GM19239 (cell line): ENCODE data around the gene CHRM5.

ENCODE experiments used
- DNase-seq: peaks from one replicate; pipeline ENCODE4 v3.0.0; 2011; ENCODE audit warnings: low spot score; ENCODE audit not compliant: insufficient read length
- FAIRE-seq: peaks from 2 replicates; lab custom pipeline; 2011; peaks lifted over from hg19 to GRCh38; lab: Jason Lieb, UNC

CHRM5 gene

DNA sequence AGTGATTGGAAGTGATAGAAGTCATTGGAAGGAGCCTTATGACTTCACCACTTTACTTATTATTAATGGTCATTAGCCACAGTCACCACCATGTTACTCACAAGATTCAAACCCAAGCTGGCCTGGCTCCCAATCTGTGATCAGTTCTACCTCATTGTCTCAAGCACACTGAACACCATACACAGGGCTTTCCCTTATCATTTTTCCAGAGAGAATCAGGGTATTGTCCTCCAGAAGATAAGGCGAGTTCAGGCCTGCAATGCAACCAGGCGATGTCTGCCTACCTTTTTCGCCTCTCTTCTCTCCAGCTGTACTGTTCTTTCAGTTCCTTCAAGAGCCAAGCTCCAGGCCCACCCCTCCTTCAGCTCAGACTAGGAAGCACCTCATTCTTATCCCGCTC, 108.5 kb downstream of the CHRM5 start:
- FAIRE-seq: no peak
- no peak for DNase-seq

DNA sequence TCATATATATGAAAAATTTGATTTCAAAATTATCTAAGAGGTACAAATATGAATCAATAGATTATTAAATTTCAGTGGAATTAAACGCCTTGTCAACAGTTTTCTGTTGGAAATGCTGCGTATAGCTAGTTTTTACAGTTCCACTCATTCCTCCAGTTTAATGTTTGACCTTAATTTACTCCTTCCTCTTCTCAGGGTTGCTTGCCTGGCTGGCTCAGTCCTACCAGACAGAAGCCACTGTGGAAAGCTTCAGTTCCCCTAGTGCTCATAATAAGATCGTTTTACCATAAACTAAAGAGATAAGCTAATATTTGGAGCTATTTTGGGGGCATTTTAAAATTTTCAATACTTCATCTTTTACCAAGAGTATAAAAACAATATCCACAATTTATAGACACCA, 110.6 kb downstream of the CHRM5 start:
- FAIRE-seq (no peak), DNase-seq (no peak)

- FAIRE-seq: no peak
- no peak for DNase-seq
These were observed 111.6 kb downstream of the CHRM5 start for GRCh38 chr15:34079904-34080303.

DNA sequence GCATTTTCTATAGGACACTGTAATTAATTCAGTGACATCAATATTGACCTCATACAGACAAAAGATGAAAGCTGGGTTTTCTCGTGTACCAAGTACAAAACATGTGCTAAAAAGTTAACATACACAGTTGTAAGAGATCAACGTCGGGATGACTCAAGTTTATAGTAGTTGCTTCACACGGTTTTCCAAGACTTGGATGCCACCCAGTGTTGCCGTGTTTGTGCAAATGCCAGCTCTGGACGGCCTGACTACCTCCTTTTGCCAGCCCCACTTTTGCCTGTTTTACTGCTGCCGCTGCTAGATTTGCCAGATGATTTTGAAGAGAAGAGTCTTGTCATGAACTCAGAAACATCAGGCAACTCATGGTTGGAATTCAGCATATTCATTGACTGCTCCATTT, 115.8 kb downstream of the CHRM5 start:
- DNase-seq (no peak), FAIRE-seq (no peak)

- no peak for DNase-seq
These were observed 117.4 kb downstream of the CHRM5 start for GRCh38 chr15:34085746-34086145.

GRCh38 chr15:34099914-34100313, 131.6 kb downstream of the CHRM5 start:
- FAIRE-seq (no peak), DNase-seq (no peak)

More at GRCh38 chr15:34085746-34086145, 117.4 kb downstream of the CHRM5 start:
- no peak for FAIRE-seq

- DNase-seq (peak; percentile 76), FAIRE-seq (peak; percentile 99)
These were observed 133.3 kb downstream of the CHRM5 start, which contains the start of the genes EMC7 and PGBD4 for GRCh38 chr15:34101366-34102174. Gene EMC7, minus strand, starts transcription at chr15:34101862. Its CDS starts 23 bp downstream, at chr15:34101839. Gene PGBD4, plus strand, starts transcription at chr15:34102083. Its CDS starts 449 bp downstream, at chr15:34102532.

GRCh38 chr15:34102175-34102925, 134.1 kb downstream of the CHRM5 start:
- DNase-seq (no peak), FAIRE-seq (peak; percentile 40)

DNA sequence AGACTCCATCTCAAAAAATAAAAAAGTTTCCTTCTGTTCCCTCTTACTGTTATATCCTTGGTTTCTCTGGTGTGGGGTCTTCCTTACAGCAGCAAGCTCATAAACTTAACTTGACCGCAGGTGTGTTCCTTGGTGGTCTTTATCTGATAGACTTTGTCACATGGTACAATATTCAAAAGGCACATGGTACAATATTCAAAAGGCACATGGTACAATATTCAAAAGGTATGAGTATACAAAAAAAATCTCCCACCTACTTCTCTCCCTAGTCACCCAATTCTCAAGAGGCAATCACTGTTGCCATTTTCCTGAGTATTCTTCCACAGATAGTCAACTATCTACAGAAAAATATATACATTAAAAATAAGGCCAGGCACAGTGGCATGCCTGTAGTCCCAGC, 138.1 kb downstream of the CHRM5 start:
- FAIRE-seq (no peak), DNase-seq (no peak)

GRCh38 chr15:34107315-34107714, 139.0 kb downstream of the CHRM5 start:
- DNase-seq (no peak), FAIRE-seq (no peak)

DNA sequence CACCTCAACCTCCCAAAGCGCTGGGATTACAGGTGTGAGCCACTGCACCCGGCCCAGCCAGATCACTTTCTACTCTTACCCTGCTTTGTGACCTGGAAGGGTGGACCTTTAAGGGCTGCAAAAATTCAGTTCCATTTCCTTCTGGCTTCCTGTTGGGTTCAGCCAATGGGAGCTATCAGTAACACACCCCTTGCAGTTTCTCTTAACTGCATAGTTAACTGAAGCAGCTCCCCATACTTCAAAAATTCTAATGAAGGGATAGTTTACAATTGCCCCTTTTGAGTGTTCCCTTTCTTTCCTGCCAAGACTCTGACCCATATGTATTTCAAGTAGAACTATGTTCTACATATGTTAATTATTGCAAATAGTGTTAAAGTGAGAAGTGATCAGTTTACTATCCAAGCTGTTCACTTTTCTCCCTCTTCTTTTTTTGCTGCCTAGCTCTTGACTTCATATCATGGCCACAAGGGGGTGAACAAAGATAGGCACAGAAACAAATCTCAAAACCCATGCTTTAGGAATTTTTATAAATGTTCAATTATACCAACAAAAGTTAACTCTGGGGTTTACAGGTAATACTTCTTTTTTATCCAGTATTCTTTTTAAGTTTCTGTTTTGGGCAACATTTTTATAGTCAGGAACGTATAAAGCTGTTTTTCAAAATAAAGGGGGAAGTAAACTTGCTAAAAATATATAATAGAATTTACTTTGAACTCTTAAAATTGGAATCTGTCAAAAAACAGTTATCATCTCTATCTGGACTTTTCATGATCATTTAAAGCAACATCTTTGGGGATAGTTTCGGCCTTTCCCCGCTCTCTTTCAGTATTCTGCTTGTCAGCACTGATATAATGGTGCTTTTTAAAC, 141.7 kb downstream of the CHRM5 start:
- no peak for DNase-seq
- FAIRE-seq: no peak

DNA sequence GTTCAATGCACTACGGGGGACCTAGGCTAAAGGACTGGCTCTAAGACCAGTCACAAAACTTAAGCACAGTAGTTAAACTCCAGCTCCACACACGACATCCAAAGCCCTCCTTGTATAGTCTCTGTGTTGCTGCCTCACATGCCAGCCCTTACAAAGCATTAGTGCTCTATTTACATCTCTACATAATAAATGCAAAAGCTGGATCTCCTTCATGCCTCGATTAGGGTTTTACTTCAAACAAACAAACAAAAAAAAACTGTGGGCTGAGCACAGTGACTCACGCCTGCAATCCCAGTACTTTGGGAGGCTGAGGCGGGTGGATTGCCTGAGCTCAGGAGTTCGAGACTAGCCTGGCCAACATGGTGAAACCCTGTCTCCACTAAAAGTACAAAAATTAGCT, 143.2 kb downstream of the CHRM5 start:
- no peak for FAIRE-seq
- DNase-seq: no peak

GRCh38 chr15:34114215-34114614, 145.9 kb downstream of the CHRM5 start:
- DNase-seq (no peak), FAIRE-seq (no peak)

GRCh38 chr15:34114739-34115138, 146.4 kb downstream of the CHRM5 start:
- no peak for FAIRE-seq
- DNase-seq: no peak

GRCh38 chr15:34116620-34117019, 148.3 kb downstream of the CHRM5 start:
- FAIRE-seq (no peak), DNase-seq (no peak)
